Measurements from ENCODE around the gene CAMK1D. TPM values are rescaled to one million over a fixed set of nuclear protein-coding genes. Genes with fewer than 3 reads are reported as not detected.

Gene CAMK1D
- total RNA-seq, 4 donors from 2014 or later, result 0.55 to 2.2 (median 1.5) TPM

GRCh38 chr10:12834116-12834665 is 484.8 kb downstream of the CAMK1D start:
- no peak overlapping the region for H3K27ac ChIP-seq
- DNase-seq (no peak), ATAC-seq (no peak)
- H3K9me3 ChIP-seq, result no peaks in the 10 kb centered on the region
- in situ Hi-C loops (cut with MboI; ENCODE audit: low sequenced_read_pairs in 4 of 4) (no loop called here), intact Hi-C loops (cut with DNase I; ENCODE audit: low total_unique reads) (no loop called here)
- H3K27me3 ChIP-seq, result no peaks in the 10 kb centered on the region
- no peaks in the 10 kb centered on the region for H3K36me3 ChIP-seq
- no peaks in the 10 kb centered on the region for H3K4me1 ChIP-seq
- TF ChIP-seq, protein P1, sequence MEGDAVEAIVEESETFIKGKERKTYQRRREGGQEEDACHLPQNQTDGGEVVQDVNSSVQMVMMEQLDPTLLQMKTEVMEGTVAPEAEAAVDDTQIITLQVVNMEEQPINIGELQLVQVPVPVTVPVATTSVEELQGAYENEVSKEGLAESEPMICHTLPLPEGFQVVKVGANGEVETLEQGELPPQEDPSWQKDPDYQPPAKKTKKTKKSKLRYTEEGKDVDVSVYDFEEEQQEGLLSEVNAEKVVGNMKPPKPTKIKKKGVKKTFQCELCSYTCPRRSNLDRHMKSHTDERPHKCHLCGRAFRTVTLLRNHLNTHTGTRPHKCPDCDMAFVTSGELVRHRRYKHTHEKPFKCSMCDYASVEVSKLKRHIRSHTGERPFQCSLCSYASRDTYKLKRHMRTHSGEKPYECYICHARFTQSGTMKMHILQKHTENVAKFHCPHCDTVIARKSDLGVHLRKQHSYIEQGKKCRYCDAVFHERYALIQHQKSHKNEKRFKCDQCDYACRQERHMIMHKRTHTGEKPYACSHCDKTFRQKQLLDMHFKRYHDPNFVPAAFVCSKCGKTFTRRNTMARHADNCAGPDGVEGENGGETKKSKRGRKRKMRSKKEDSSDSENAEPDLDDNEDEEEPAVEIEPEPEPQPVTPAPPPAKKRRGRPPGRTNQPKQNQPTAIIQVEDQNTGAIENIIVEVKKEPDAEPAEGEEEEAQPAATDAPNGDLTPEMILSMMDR (IDR thresholded peaks at IDR 0.05 in 4 of 5, conservative IDR thresholded peaks at IDR 0.05 in 1 of 5), result no peak
- TF ChIP-seq POLR2A (IDR thresholded peaks at IDR 0.05), result no peak
- no peak overlapping the region for H3K4me3 ChIP-seq

- H3K36me3 ChIP-seq, result no peaks in the 10 kb centered on the region
- H3K9me3 ChIP-seq, result no peaks in the 10 kb centered on the region
- TF ChIP-seq, protein P1 (IDR thresholded peaks at IDR 0.05 in 4 of 5, conservative IDR thresholded peaks at IDR 0.05 in 1 of 5), result no peak
- no peak for TF ChIP-seq POLR2A (IDR thresholded peaks at IDR 0.05)
- intact Hi-C loops (cut with DNase I; ENCODE audit: low total_unique reads) (no loop called here), in situ Hi-C loops (cut with MboI; ENCODE audit: low sequenced_read_pairs in 4 of 4) (no loop called here)
- no peaks in the 10 kb centered on the region for H3K4me1 ChIP-seq
- ATAC-seq (no peak), DNase-seq (no peak)
- no peak overlapping the region for H3K4me3 ChIP-seq
- H3K27me3 ChIP-seq, result no peaks in the 10 kb centered on the region
- H3K27ac ChIP-seq, result no peak overlapping the region
Measured at GRCh38 chr10:12834721-12835120, 485.4 kb downstream of the CAMK1D start.

DNA sequence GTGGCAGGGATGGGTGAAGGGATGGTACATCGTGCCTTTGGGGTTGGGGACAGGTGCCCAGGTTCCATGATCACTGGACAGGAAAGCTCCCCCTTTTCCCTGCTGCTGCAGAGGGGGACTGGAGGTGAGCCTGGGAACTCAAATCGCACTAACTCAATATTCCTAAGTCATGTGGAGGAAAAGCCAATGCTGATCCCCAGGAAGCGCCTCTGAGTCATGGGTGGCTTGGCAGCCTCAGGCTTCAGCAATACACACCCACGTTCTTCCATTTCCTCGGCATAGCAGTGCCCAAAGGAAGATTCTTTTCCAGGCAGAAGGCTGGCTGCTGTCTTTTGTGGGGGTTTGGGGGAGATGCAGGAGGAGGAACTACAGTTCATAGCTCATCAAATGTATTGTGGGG is 486.4 kb downstream of the CAMK1D start:
- H3K27ac ChIP-seq, result no peak overlapping the region
- H3K27me3 ChIP-seq, result no peaks in the 10 kb centered on the region
- TF ChIP-seq, protein P1 (IDR thresholded peaks at IDR 0.05 in 4 of 5, conservative IDR thresholded peaks at IDR 0.05 in 1 of 5), result no peak
- TF ChIP-seq POLR2A (IDR thresholded peaks at IDR 0.05), result no peak
- no peaks in the 10 kb centered on the region for H3K9me3 ChIP-seq
- DNase-seq (no peak), ATAC-seq (peak in 1 of 2 donors; percentile 44)
- in situ Hi-C loops (cut with MboI; ENCODE audit: low sequenced_read_pairs in 4 of 4) (no loop called here), intact Hi-C loops (cut with DNase I; ENCODE audit: low total_unique reads) (no loop called here)
- H3K4me3 ChIP-seq, result no peak overlapping the region
- no peaks in the 10 kb centered on the region for H3K36me3 ChIP-seq
- H3K4me1 ChIP-seq, result no peaks in the 10 kb centered on the region

GRCh38 chr10:12838366-12838765 is 489.0 kb downstream of the CAMK1D start:
- Histone ChIP-seq H3K9me3 (no peaks in the 10 kb centered on the region), H3K4me3 (no peak overlapping the region), H3K36me3 (no peaks in the 10 kb centered on the region), H3K27ac (no peak overlapping the region), H3K4me1 (no peaks in the 10 kb centered on the region), H3K27me3 (no peaks in the 10 kb centered on the region)
- intact Hi-C loops (cut with DNase I; ENCODE audit: low total_unique reads), result no loop called here
- ATAC-seq, result no peak
- in situ Hi-C loops (cut with MboI; ENCODE audit: low sequenced_read_pairs in 4 of 4), result no loop called here
- no peak for DNase-seq
- TF ChIP-seq, protein P1 (IDR thresholded peaks at IDR 0.05 in 4 of 5, conservative IDR thresholded peaks at IDR 0.05 in 1 of 5), result no peak
- no peak for TF ChIP-seq POLR2A (IDR thresholded peaks at IDR 0.05)

All from gastrocnemius medialis (tissue), 4 donors.